ENCODE data around the gene ZNF646.

Gene ZNF646

GRCh38 chr16:31087481-31087880, 13.3 kb downstream of the ZNF646 start:
- Histone ChIP-seq H3K36me3 (ENCODE audit: insufficient read depth, insufficient read length, low read length) (peaks cover 78% of the 10 kb centered on the region), H3K27me3 (ENCODE audit: insufficient read depth, insufficient read length) (no peaks in the 10 kb centered on the region), H3K9me3 (ENCODE audit: insufficient read depth, low read length) (no peaks in the 10 kb centered on the region), H3K4me1 (ENCODE audit: insufficient read depth, insufficient read length) (peaks cover 4% of the 10 kb centered on the region), H3K9ac (ENCODE audit: insufficient read length, low read depth) (no peak overlapping the region), H3K4me3 (ENCODE audit: insufficient read length, low read depth) (no peak overlapping the region)
- DNase-seq (ENCODE audit: low read depth, low spot score), result no peak
- TF ChIP-seq YY1 (IDR thresholded peaks at IDR 0.05; ENCODE audit: insufficient read depth, insufficient read length) (no peak), ZNF274 (IDR thresholded peaks at IDR 0.05; ENCODE audit: low read depth, low read length) (no peak), SUZ12 (IDR thresholded peaks at IDR 0.05; ENCODE audit: extremely low read depth, insufficient read depth, insufficient read length) (no peak)

GRCh38 chr16:31087971-31088370, 13.7 kb downstream of the ZNF646 start:
- Histone ChIP-seq H3K4me1 (ENCODE audit: insufficient read depth, insufficient read length) (peaks cover 7% of the 10 kb centered on the region), H3K27me3 (ENCODE audit: insufficient read depth, insufficient read length) (no peaks in the 10 kb centered on the region), H3K9ac (ENCODE audit: insufficient read length, low read depth) (no peak overlapping the region), H3K36me3 (ENCODE audit: insufficient read depth, insufficient read length, low read length) (peaks cover 78% of the 10 kb centered on the region), H3K4me3 (ENCODE audit: insufficient read length, low read depth) (no peak overlapping the region), H3K9me3 (ENCODE audit: insufficient read depth, low read length) (no peaks in the 10 kb centered on the region)
- no peak for TF ChIP-seq YY1 (IDR thresholded peaks at IDR 0.05; ENCODE audit: insufficient read depth, insufficient read length)
- TF ChIP-seq ZNF274 (IDR thresholded peaks at IDR 0.05; ENCODE audit: low read depth, low read length), result no peak
- TF ChIP-seq SUZ12 (IDR thresholded peaks at IDR 0.05; ENCODE audit: extremely low read depth, insufficient read depth, insufficient read length), result no peak
- DNase-seq (ENCODE audit: low read depth, low spot score), result no peak

- peaks cover 71% of the 10 kb centered on the region for H3K36me3 ChIP-seq (ENCODE audit: insufficient read depth, insufficient read length, low read length)
- no peaks in the 10 kb centered on the region for H3K27me3 ChIP-seq (ENCODE audit: insufficient read depth, insufficient read length)
- no peak within 1 kb of the TSS for H3K9ac ChIP-seq (ENCODE audit: insufficient read length, low read depth)
- TF ChIP-seq YY1 (IDR thresholded peaks at IDR 0.05; ENCODE audit: insufficient read depth, insufficient read length), result no peak
- TF ChIP-seq ZNF274 (IDR thresholded peaks at IDR 0.05; ENCODE audit: low read depth, low read length), result no peak
- no peak for TF ChIP-seq SUZ12 (IDR thresholded peaks at IDR 0.05; ENCODE audit: extremely low read depth, insufficient read depth, insufficient read length)
- no peaks in the 10 kb centered on the region for H3K9me3 ChIP-seq (ENCODE audit: insufficient read depth, low read length)
- DNase-seq (ENCODE audit: low read depth, low spot score), result no peak
- H3K4me3 ChIP-seq (ENCODE audit: insufficient read length, low read depth), result no peak within 1 kb of the TSS
- H3K4me1 ChIP-seq (ENCODE audit: insufficient read depth, insufficient read length), result peaks cover 7% of the 10 kb centered on the region
Observed at GRCh38 chr16:31088459-31089183, 14.4 kb downstream of the ZNF646 start, which contains the start of gene PRSS53. Gene PRSS53 (minus strand): TSS chr16:31088943. CDS start chr16:31088809, 134 bp downstream.

GRCh38 chr16:31089199-31089598, 15.0 kb downstream of the ZNF646 start:
- Histone ChIP-seq H3K9me3 (ENCODE audit: insufficient read depth, low read length) (no peaks in the 10 kb centered on the region), H3K9ac (ENCODE audit: insufficient read length, low read depth) (no peak overlapping the region), H3K36me3 (ENCODE audit: insufficient read depth, insufficient read length, low read length) (peaks cover 66% of the 10 kb centered on the region), H3K4me3 (ENCODE audit: insufficient read length, low read depth) (no peak overlapping the region), H3K27me3 (ENCODE audit: insufficient read depth, insufficient read length) (no peaks in the 10 kb centered on the region), H3K4me1 (ENCODE audit: insufficient read depth, insufficient read length) (peaks cover 7% of the 10 kb centered on the region)
- TF ChIP-seq ZNF274 (IDR thresholded peaks at IDR 0.05; ENCODE audit: low read depth, low read length) (no peak), YY1 (IDR thresholded peaks at IDR 0.05; ENCODE audit: insufficient read depth, insufficient read length) (no peak), SUZ12 (IDR thresholded peaks at IDR 0.05; ENCODE audit: extremely low read depth, insufficient read depth, insufficient read length) (no peak)
- no peak for DNase-seq (ENCODE audit: low read depth, low spot score)

GRCh38 chr16:31090540-31090939, 16.3 kb downstream of the ZNF646 start:
- Histone ChIP-seq H3K9me3 (ENCODE audit: insufficient read depth, low read length) (no peaks in the 10 kb centered on the region), H3K27me3 (ENCODE audit: insufficient read depth, insufficient read length) (no peaks in the 10 kb centered on the region), H3K9ac (ENCODE audit: insufficient read length, low read depth) (no peak overlapping the region), H3K4me3 (ENCODE audit: insufficient read length, low read depth) (no peak overlapping the region), H3K36me3 (ENCODE audit: insufficient read depth, insufficient read length, low read length) (peaks cover 56% of the 10 kb centered on the region), H3K4me1 (ENCODE audit: insufficient read depth, insufficient read length) (peaks cover 11% of the 10 kb centered on the region)
- no peak for TF ChIP-seq SUZ12 (IDR thresholded peaks at IDR 0.05; ENCODE audit: extremely low read depth, insufficient read depth, insufficient read length)
- no peak for TF ChIP-seq ZNF274 (IDR thresholded peaks at IDR 0.05; ENCODE audit: low read depth, low read length)
- no peak for TF ChIP-seq YY1 (IDR thresholded peaks at IDR 0.05; ENCODE audit: insufficient read depth, insufficient read length)
- no peak for DNase-seq (ENCODE audit: low read depth, low spot score)

GRCh38 chr16:31092330-31092729, 18.1 kb downstream of the ZNF646 start:
- TF ChIP-seq SUZ12 (IDR thresholded peaks at IDR 0.05; ENCODE audit: extremely low read depth, insufficient read depth, insufficient read length), result no peak
- no peak for TF ChIP-seq ZNF274 (IDR thresholded peaks at IDR 0.05; ENCODE audit: low read depth, low read length)
- TF ChIP-seq YY1 (IDR thresholded peaks at IDR 0.05; ENCODE audit: insufficient read depth, insufficient read length), result no peak
- Histone ChIP-seq H3K4me3 (ENCODE audit: insufficient read length, low read depth) (no peak overlapping the region), H3K9ac (ENCODE audit: insufficient read length, low read depth) (no peak overlapping the region), H3K36me3 (ENCODE audit: insufficient read depth, insufficient read length, low read length) (peaks cover 43% of the 10 kb centered on the region), H3K27me3 (ENCODE audit: insufficient read depth, insufficient read length) (no peaks in the 10 kb centered on the region), H3K9me3 (ENCODE audit: insufficient read depth, low read length) (no peaks in the 10 kb centered on the region), H3K4me1 (ENCODE audit: insufficient read depth, insufficient read length) (peaks cover 7% of the 10 kb centered on the region)
- no peak for DNase-seq (ENCODE audit: low read depth, low spot score)

GRCh38 chr16:31093132-31093703, 19.0 kb downstream of the ZNF646 start:
- H3K4me3 ChIP-seq (ENCODE audit: insufficient read length, low read depth), result peak overlapping the region; percentile 99
- H3K9me3 ChIP-seq (ENCODE audit: insufficient read depth, low read length), result no peaks in the 10 kb centered on the region
- H3K36me3 ChIP-seq (ENCODE audit: insufficient read depth, insufficient read length, low read length), result peaks cover 34% of the 10 kb centered on the region
- TF ChIP-seq SUZ12 (IDR thresholded peaks at IDR 0.05; ENCODE audit: extremely low read depth, insufficient read depth, insufficient read length), result no peak
- TF ChIP-seq YY1 (IDR thresholded peaks at IDR 0.05; ENCODE audit: insufficient read depth, insufficient read length), result no peak
- no peak for TF ChIP-seq ZNF274 (IDR thresholded peaks at IDR 0.05; ENCODE audit: low read depth, low read length)
- H3K27me3 ChIP-seq (ENCODE audit: insufficient read depth, insufficient read length), result no peaks in the 10 kb centered on the region
- H3K4me1 ChIP-seq (ENCODE audit: insufficient read depth, insufficient read length), result peaks cover 7% of the 10 kb centered on the region
- H3K9ac ChIP-seq (ENCODE audit: insufficient read length, low read depth), result peak overlapping the region; percentile 99
- DNase-seq (ENCODE audit: low read depth, low spot score), result no peak
